Lower lobe of right lung (tissue), 2 donors: ENCODE data around the gene MARVELD1. TPM values are rescaled to one million over a fixed set of nuclear protein-coding genes. Genes with fewer than 3 reads are reported as not detected.

Experiments used
- ATAC-seq, 2 donors: fragments of 200-7000 bp; cut with Tn5 transposase; one replicate each; pipeline ENCODE4 v1.9.1; 2020 to 2022; ENCODE audit warnings: mild to moderate bottlenecking in 2 of 2, moderate library complexity in 2 of 2
- DNase-seq: peaks from one replicate; pipeline ENCODE4 v3.0.0-alpha.2; 2020
- H3K27ac ChIP-seq: fragments of 200-600 bp; one replicate; pipeline ENCODE4 v1.8.0; 2022
- H3K27me3 ChIP-seq: fragments of 200-600 bp; one replicate; pipeline ENCODE4 v1.8.0; 2022; ENCODE audit warnings: low read depth
- H3K36me3 ChIP-seq: fragments of 200-600 bp; one replicate; pipeline ENCODE4 v1.8.0; 2022; ENCODE audit warnings: mild to moderate bottlenecking
- H3K4me1 ChIP-seq: fragments of 200-600 bp; one replicate; pipeline ENCODE4 v1.8.0; 2022
- H3K4me3 ChIP-seq: fragments of 200-600 bp; one replicate; pipeline ENCODE4 v1.8.0; 2022; ENCODE audit warnings: mild to moderate bottlenecking
- H3K9me3 ChIP-seq: fragments of 200-600 bp; one replicate; pipeline ENCODE4 v1.8.0; 2022
- intact Hi-C: fragments of 100-400 bp; cut with DNase I; formaldehyde crosslinking; loops from one replicate; pipeline ENCODE4 v1.11.0; 2022
- total RNA-seq: library from RNA; stranded (reverse); fragmentation: NEBNext Ultra II Directional; extraction: Animal tissue kit (Norgen Biotek cat#: 25700); gene quantifications from one replicate; pipeline ENCODE4 v1.2.1, GENCODE V29; 2021
- TF ChIP-seq, protein P1 (sequence below): fragments of 200-600 bp; IDR thresholded peaks from one replicate; pipeline ENCODE4 v1.8.0; 2022; ENCODE audit warnings: antibody characterized with exemption, mild to moderate bottlenecking
- donor health status: DM: no; HTN: yes; CAD: no; lungs with severe emphysema.

The MARVELD1 gene
- total RNA-seq, 1 donor from 2014 or later = 36.5 TPM

DNA sequence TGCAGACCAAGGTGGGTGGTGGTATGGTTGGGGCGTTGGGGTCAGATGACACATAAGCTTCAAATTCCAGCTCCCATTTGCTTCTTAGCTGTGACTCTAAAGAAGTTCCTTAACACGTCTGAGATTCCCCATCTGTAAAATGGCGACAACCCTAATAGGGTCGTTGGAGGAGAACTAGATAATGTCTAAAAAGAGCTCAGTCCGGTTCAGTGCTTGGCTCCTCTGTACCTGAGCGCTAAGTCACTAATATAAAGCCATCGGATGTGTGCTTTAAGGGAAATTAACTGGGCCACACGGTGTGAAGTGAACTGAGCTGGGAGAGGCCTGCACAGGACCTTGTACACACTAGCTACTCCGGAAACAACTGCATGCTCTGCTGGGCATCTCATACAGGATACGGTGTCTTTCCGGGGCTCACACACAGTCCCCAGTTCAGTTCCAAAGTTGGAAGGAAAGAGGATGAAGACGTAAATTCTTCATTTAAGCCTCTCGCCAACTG is 22.9 kb downstream of the MARVELD1 start:
- H3K9me3 ChIP-seq = no peaks in the 10 kb centered on the region
- H3K27me3 ChIP-seq = no peaks in the 10 kb centered on the region
- H3K4me3 ChIP-seq = peak overlapping the region; percentile 92
- DNase-seq (no peak), ATAC-seq (peak; percentile 21 to 25)
- H3K4me1 ChIP-seq = peaks cover 12% of the 10 kb centered on the region
- intact Hi-C loops = no loop called here
- peak overlapping the region; percentile 97 for H3K27ac ChIP-seq
- TF ChIP-seq, protein P1, sequence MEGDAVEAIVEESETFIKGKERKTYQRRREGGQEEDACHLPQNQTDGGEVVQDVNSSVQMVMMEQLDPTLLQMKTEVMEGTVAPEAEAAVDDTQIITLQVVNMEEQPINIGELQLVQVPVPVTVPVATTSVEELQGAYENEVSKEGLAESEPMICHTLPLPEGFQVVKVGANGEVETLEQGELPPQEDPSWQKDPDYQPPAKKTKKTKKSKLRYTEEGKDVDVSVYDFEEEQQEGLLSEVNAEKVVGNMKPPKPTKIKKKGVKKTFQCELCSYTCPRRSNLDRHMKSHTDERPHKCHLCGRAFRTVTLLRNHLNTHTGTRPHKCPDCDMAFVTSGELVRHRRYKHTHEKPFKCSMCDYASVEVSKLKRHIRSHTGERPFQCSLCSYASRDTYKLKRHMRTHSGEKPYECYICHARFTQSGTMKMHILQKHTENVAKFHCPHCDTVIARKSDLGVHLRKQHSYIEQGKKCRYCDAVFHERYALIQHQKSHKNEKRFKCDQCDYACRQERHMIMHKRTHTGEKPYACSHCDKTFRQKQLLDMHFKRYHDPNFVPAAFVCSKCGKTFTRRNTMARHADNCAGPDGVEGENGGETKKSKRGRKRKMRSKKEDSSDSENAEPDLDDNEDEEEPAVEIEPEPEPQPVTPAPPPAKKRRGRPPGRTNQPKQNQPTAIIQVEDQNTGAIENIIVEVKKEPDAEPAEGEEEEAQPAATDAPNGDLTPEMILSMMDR = no peak
- H3K36me3 ChIP-seq = peaks cover 18% of the 10 kb centered on the region

DNA sequence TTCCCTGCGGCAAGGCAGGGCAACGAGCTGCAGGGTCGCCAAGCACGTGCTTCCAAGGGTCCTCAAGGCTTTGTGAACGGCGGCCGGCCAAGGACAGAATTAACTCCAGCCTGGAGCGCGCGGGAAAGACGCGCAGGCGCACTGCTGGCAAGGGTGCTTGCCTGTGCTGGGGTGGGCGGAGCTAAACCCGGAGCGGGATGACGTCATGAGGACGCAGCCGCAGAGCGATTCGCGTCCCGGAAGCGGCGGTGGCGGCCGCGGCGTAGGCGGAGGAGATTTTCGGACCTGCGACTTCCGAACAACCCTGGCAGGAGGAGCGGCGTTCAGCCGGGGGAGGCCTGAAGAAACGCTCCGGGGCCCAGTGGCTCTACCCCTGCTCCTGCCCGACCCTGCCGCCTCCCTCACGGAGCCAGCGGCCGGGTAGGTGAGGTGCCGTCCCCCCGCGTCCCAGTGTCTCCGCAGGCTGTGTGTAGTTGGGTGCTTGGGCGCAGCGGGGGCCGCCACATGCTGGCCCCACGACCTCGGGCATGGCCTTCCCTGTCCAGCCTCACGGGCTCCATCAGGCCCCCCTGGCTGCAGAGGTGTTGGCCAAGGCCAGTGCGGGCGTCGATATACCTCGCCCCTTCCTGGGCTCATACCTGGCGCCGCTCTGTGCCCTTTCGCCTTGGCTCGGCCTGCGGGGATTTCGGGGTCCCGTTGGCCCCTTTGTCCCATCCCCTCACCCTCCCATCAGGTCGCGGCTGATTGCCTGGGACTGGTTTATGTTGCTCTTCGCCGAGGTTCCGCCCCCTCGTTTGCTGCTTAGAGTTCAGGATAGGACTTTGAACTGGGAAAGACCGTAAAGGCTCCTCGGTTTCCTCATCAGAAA is 23.6 kb downstream of the MARVELD1 start, which contains the start of gene ZFYVE27:
Gene ZFYVE27 (plus strand): TSS at position 227 of the 868 bp plus-strand sequence. CDS start 1,350 bp downstream, outside the sequence.
- ATAC-seq = peak; percentile 97
- DNase-seq = peak; percentile 98
- H3K27me3 ChIP-seq = no peaks in the 10 kb centered on the region
- peak within 1 kb of the TSS; percentile 97 for H3K27ac ChIP-seq
- H3K4me3 ChIP-seq = peak within 1 kb of the TSS; percentile 92
- H3K4me1 ChIP-seq = peaks cover 12% of the 10 kb centered on the region
- H3K36me3 ChIP-seq = peaks cover 25% of the 10 kb centered on the region
- no peaks in the 10 kb centered on the region for H3K9me3 ChIP-seq
- TF ChIP-seq, protein P1 = no peak
- intact Hi-C loops = no loop called here

DNA sequence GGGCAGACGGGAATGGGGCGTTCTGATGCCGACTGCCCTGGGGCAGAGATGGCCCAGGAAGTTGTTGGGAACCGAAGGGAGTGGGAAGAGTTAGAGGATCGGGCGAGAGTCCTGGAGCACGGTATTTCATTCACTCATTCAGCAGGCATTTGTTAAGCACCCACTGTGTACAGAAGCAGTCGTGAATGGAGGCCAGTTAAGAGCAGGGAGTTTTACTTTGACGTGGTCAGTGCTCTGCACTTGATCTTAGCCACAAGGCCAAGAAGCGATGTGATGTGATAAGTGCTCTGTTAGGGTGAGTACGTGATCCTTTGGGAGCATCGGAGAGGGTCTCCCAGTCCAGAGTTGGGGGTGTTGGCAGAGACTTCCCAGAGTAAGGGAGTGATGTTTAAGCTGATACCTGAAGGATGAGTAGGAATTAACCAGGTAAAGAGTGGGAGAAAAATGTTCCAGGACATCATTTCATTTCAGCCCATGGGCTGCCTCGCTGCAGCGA is 24.3 kb downstream of the MARVELD1 start:
- no peak for ATAC-seq
- Histone ChIP-seq H3K27ac (peak overlapping the region; percentile 97), H3K36me3 (peaks cover 29% of the 10 kb centered on the region), H3K4me3 (peak overlapping the region; percentile 92), H3K27me3 (no peaks in the 10 kb centered on the region), H3K4me1 (peaks cover 12% of the 10 kb centered on the region), H3K9me3 (no peaks in the 10 kb centered on the region)
- intact Hi-C loops = no loop called here
- TF ChIP-seq, protein P1 = no peak
- DNase-seq = no peak

DNA sequence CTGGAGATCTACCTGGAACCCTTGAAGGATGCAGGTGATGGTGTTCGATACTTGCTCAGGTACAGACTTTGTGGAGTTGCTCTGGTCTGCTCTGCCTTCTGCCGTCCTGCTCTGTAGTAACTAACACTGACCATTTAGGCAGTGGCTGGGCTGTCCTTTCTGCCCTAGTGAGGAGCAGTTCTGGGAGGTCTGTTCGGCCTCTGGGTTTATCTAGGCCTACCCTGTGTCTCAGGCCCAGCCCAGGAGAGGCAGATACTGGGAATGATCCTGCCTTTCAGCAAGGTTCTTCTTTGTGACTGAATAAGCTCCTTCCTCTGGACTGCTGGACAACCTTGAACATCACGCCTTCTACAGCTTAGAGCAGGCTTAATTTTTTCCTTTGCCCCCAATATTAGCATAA is 25.1 kb downstream of the MARVELD1 start:
- intact Hi-C loops = no loop called here
- TF ChIP-seq, protein P1 = no peak
- H3K4me3 ChIP-seq = no peak overlapping the region
- H3K27me3 ChIP-seq = no peaks in the 10 kb centered on the region
- H3K27ac ChIP-seq = no peak overlapping the region
- DNase-seq = no peak
- no peak for ATAC-seq
- H3K9me3 ChIP-seq = no peaks in the 10 kb centered on the region
- peaks cover 12% of the 10 kb centered on the region for H3K4me1 ChIP-seq
- H3K36me3 ChIP-seq = peaks cover 37% of the 10 kb centered on the region

DNA sequence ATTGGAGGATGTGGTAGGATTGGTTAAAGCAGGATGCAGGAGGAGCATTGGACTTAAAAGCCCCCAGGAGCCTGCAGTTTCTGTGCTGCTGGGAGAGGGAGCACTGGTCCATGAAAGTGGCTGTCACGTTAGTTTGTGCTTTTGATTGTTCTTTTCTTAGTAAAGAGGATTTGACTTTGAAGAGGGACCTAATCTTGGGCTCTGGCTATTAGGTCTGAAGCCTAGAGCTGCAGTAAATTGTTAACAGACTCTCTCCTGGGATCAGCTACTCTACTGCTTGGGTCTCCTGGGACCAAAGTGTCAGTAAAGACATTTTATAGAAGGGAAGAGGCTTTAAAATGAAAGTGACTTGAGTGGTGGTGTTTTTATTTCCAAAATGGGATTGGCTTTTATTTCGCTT is 27.1 kb downstream of the MARVELD1 start:
- ATAC-seq (no peak), DNase-seq (no peak)
- Histone ChIP-seq H3K9me3 (no peaks in the 10 kb centered on the region), H3K4me1 (peaks cover 12% of the 10 kb centered on the region), H3K27ac (no peak overlapping the region), H3K4me3 (no peak overlapping the region), H3K27me3 (no peaks in the 10 kb centered on the region), H3K36me3 (peaks cover 57% of the 10 kb centered on the region)
- TF ChIP-seq, protein P1 = no peak
- intact Hi-C loops = no loop called here
